GM18498 (cell line): ENCODE data around the gene CACNA1B.
"Not testable (repeated sequence)": the region's sequence is repeated elsewhere in the genome, so short reads cannot be mapped to it uniquely, and the experiment has no call there.

Experiments used
- ATAC-seq: cut with Tn5 transposase; IDR thresholded peaks from one replicate; pipeline ENCODE4 v1.9.1; 2021; ENCODE audit warnings: mild to moderate bottlenecking, moderate library complexity; ENCODE audit not compliant: unreplicated experiment

The CACNA1B gene

DNA sequence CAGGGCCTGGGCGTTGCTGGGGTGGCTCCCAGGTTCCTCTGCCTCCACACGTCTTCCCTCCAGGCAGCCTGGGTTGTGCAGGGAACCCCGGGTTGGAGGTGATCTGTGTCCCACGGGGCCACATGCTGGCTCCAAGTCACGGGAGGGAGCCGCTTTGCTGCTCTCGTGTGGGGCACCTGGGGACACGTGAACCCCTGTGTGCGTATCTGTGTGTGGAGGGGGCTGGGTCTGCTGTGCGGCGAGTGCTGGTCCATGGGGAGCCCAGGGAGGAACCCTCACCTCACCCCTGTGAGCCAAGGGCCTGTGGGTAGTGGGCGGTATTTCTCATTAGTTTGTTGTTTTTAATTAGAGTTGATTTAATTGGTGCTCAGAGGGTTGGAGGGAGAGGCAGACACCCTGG lies 7.5 kb downstream of the CACNA1B start:
- not testable (repeated sequence) for ATAC-seq

DNA sequence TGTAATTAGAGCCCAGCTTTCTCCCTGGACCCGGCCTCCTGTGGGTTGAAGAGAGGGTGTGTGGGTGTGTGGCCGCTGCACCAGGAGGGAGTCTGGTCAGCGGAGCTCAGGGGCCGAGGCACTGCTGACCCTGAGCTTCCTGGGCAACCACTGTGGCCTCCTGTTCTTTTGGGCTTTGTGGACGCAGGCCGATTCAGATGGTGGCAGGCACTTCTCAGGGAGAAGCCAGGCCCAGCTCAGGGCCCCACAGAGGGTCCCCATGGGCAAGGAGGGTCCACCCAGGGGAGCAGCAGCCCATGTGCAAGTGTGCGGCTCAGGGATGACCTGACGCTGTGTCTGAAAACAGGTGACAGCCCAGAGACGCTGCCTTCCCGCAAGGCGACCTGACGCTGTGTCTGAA lies 11.0 kb downstream of the CACNA1B start:
- not testable (repeated sequence) for ATAC-seq

DNA sequence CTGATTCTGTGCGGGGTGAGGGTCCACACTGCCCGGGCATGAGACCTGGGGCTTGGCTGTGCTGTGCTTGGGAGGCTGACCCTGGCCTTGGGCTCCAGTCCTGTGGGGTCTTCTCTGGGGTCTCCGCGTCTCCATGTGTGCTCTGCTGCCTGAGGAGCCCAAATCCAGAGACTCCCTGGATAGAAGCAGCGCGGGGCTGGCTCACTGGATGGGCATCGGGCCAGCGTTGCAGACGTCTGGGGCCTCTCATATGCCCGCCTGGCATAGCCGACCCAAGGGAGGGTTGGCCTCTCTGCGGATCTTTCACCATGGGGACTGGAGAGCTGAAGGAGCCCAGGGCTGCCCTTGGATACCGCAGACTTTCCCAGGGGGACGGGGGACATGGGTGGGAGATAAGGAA lies 12.4 kb downstream of the CACNA1B start:
- not testable (repeated sequence) for ATAC-seq

DNA sequence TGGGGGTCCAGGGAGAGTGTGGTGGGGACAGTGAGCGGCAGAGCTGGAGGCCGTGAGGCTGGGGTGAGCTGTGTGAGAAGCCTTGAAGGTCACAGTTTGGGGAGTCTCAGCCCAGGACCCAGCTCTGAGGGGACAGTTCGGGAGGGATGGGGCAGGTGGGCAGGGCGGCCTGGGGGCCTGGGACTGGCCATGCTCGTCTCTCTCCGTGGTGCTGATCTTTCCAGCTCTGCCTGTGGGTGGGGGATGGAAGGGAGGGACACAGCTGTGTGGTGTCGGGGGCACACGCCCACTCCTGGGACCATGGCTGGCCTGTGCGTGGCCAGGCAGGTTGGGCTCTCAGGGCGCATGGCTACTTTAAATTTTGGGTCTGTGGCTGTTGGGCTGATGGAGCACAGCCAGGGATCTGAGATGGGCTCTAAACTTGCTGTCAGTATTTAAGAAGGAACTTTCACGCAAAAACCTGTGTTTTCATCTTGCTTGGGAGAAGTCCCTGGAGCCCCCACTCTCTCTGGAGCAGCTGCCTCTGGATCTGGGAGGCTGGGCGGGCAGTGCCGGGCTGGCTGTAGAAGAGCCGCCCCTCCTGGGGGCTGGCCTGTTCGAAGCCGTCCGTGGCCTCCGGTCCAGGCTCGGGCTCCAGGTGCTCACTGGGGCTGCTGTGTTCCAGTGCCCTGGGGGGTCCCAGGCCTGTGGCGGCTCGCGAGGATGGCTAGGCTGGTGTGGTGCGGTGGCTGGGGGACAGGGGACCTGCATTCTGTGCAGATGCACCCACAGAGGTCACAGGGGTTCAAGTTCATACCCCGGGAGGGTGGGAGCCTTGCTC lies 13.4 kb downstream of the CACNA1B start:
- not testable (repeated sequence) for ATAC-seq

DNA sequence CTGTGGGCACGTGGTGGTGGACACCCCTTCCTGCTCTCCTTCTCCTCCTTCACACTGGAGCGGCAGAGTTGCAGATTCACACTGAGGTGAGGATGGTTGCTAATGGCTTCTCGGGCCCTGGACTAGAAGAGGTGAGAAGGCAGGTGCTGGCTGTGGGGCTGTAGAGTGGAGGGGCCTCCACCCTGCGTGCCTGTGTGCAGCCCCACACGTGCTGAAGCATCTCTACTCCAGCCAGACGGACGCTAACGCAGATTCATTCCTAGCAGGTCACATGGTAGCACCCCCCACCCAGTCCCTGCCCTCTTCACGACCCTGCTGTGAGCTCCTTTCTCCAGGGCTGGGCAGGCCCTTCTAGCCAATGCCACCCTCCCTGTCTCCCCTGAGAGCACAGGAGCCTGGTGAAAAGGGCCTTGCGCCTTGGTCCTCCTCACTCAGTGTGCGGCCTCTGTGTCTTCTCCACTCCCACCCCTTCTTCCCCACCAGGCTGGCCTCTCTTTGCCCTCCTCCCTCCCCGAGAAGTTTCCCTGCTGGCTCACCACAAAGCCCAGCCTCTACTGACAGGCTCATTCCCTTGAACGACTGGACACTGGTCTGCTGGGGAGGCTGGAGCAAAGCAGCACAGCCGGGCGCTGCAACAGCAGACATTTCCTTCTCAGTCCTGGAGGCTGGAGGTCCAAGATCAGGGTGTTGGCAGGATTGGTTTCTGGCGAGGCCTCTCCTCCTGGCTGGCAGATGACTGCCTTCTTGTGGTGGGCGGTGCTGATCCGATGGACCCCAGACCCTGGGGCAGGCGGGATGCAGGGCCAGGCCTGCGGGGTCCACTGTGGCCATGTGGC lies 14.2 kb downstream of the CACNA1B start:
- no peak for ATAC-seq

DNA sequence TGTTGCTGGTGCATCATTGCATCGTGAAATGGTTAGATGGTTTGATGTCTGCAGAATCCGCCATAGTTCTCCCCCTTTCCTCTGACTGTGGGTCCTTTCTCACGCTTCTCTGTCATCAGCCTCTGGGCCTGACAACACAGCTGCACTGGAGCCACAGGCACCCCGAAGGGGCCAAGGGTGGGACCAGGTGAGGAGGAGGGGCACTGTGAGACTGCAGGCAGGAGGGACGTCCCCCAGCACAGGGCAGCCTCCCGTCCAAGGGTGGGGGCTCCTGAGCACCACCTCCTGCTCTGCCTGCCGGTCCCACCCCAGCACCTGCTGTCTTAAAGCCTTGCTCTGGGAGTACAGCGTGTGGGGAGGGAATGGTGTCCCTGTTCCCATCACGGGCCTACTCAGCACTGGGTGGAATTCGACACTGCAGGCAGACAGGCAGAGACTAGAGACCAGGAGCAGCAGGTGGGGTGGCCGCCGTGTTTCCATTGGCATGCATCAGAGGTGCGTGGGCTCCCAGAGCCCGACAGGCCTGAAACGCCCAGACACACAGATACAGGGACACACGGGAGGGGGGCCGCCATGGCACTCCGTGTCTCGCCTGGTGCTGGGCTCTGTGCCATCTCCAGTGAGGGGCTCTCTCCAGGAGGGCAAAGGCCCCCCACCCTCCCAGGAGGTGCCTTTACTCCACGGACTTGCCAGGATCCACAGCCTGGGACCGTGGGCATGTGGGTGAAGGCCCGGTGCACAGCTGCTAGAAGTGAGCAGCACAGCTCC lies 15.0 kb downstream of the CACNA1B start:
- no peak for ATAC-seq

DNA sequence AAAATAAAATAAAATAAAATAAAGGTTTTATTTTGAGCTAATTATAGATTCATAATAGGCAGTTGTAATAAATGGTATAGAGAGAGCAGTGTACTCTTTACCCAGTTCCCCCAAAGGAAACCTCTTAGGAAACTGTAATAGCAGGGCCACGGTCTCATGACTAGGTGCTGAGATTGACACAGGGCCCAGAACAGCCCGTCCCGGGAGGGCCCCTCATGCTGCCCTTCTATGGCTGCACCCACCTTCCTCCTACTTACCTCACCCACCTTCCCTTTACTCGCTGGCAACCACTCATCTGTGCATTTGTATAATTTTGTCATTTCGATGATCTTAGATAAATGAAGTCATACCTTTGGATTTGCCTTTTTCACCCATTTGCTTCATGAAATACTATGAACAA lies 16.1 kb downstream of the CACNA1B start:
- no peak for ATAC-seq

DNA sequence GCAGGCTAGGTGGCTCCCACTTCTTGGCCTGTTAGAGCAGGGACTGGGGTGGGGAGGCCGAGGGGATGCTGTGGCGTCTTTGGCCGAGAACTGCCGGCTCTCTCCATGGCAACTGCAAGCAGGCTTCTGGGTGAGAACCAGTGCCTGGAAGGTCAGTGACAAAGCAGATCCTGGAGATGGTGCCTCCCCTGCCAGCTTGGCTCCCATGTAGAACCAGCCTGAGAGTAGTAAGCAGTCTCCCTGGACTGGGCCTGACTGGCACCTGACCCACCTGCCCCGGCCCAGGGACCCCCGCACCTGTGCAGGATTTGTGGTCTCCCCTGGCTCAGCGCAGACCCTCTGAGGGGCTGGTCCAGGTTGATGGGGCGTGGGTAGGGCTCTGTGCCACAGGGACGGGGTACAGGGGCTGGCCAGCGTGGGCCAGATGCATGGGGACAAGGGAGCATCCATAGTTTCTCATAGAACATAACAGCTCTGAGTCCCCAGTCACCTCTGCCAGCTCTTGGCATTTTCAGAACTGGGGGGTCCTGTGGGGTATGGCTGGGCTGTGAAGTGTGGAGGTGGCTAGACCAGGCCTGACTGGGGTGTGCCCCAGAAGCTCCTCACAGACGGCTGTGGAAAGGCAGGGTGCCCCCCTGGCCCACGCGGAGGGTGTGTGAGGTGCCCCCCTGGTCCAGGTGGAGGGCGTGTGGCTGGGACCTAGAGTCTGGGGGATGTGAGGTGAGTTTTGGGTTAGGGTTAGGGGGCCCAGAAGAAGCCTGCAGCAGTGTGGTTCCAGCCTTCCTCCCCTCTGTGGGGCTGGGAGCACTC lies 22.2 kb downstream of the CACNA1B start:
- ATAC-seq: no peak

DNA sequence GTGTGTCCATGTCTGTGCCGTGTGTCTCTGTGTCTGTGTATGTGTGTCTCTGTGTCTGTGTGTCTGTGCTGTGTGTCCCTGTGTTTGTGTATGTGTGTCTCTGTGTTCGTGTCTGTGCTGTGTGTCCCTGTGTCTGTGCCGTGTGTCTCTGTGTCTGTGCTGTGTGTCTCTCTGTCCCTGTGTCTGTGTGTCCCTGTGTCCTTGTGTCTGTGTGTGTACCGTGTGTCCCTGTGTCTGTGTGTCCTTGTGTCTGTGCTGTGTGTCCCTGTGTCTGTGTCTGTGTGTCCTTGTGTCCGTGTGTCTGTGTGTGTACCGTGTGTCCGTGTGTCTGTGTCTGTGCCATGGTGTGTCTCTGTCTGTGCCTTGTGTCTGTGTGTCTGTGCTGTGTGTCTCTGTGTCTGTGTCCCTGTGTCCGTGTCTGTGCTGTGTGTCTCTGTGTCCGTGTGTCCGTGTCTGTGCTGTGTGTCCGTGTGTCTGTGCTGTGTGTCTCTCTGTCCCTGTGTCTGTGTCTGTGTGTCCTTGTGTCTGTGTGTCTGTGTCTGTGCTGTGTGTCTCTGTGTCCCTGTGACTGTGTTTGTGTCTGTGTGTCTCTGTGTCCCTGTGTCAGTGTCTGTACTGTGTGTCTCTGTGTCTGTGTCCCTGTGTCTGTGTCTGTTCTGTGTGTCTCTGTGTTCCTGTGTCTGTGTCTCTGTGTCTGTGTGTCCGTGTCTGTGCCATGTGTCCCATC lies 23.2 kb downstream of the CACNA1B start:
- ATAC-seq: no peak

DNA sequence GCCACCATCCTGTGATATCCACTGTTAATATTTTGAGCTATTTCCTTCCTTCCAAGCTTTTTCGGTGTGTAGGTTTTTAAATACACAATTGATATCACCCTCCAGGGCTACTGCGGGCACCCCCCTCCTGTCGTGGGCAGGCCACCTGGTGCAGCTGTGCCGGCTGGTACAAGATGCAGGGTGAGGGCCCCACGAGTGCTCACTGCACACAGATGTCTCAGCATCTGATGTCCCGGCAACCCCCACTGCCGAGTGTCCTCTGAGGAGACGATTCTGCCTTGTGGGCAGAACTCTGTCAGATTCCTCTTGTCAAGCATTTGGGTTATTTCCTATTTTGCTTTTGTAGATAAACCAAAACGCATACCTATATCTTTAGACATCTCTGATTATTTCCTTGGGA lies 25.1 kb downstream of the CACNA1B start:
- no peak for ATAC-seq

DNA sequence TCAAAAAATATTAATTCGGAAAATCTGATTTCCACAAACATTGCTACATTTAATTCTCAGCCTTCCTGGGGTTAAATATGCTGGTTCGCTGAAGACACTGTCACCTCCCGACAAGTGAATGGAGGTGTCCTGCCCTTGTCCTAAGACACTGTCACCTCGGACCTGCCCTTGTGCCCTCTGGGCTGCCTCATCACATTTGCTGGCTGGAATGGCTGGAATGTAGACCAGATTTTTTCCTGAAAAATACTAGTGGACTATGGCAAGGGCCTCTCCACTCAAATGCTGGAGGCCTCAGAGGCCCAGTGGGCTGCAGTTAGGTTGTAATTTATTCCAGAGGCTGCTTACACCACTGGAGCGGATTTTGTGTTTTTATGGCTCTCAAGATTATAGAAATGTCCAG lies 28.2 kb downstream of the CACNA1B start:
- no peak for ATAC-seq

DNA sequence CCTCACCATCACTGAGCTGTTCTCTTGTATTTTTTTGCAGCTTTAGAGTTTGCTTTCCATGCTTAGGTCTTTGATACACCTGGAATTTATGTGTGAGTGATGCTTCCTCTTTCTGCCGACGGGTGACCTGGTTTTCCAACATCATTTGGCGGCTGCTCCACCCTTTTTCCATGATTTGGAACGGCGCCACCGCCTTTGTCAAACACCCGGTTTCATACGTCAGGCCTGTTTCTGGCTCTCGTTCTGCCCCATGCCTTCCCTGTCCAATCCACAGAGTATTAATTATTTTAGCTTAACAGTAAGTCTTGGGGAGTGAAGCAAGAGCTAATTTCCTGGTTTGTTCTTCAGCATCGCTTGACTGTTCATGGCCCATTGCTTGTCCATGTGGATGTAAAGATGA lies 30.2 kb downstream of the CACNA1B start:
- no peak for ATAC-seq

DNA sequence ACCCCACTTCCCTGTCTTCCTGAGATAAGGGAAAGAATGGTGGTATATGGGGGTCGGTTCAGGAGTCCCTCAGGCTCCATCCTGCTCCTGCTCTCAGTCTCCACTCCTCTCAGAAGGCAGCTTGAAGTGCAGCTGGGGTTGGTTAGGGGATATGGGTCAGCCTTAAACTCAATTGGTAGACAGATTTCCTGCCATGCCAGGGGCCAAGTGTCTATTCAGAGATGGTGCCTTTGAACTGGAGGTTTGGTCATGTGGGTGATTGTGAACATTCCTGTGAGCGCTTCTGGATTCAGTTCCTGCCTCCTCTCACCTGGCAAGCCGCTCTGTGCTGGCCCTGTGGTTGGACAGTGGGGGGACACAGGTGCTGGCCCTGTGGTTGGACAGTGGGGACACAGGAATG lies 35.1 kb downstream of the CACNA1B start:
- ATAC-seq: no peak

DNA sequence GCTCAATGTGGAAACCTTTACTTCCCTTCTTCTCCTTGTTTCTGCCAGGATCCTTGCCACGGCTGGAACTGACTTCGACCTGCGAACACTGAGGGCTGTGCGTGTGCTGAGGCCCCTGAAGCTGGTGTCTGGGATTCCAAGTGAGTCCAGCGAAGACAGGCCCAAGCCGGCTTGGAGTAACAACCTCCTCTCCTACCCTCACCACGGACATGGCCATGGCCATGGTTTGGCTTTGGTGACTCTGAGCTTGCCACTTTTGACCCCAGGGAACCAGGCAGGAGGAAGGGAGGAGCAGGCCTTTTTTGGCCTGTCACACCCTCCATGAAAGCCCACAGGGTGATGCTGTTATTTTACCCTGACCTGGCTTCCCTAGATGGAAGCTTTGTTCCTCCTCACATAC lies 35.5 kb downstream of the CACNA1B start:
- no peak for ATAC-seq

DNA sequence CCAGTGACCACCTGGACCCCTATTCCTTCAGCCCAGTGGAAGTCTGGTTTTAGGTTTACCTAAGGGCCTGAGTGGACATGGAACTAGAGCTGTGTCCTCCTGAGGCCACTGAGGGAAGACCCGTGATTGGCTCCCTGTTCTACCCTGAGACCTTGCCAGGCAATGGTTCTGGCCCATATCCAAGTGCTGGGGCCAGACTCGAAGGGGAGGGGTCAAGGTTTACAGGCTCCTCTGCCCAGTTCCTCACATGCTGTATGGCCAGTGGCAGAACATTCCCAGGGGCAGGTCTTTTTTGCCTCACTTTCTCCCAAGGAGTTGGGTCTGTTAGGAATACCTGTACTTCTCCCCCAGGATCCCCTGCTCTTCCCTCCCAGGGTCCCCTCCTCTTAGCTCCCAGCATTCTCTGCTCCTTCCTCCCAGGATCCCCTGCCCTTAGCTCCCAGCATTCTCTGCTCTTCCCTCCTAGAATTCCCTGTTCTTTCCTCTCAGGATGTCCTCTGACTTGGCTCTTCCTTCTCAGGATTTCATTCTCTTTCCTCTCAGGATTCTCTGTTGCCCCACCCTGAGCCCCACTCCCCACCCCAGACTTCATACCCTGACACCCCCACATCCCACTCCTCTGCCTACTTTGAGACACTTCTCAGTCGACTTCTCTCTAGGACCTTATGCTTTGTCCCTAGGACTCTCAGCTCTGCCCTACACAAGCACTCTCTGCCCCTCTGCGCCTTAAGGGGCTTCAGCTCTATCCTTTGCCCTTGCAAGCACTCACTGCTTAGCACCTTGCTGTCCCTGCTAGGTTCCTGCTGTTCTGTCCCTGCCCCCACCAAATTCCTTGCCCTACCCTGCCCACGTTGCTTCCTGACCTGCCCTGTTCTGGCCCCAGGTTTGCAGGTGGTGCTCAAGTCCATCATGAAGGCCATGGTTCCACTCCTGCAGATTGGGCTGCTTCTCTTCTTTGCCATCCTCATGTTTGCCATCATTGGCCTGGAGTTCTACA lies 36.5 kb downstream of the CACNA1B start:
- no peak for ATAC-seq

DNA sequence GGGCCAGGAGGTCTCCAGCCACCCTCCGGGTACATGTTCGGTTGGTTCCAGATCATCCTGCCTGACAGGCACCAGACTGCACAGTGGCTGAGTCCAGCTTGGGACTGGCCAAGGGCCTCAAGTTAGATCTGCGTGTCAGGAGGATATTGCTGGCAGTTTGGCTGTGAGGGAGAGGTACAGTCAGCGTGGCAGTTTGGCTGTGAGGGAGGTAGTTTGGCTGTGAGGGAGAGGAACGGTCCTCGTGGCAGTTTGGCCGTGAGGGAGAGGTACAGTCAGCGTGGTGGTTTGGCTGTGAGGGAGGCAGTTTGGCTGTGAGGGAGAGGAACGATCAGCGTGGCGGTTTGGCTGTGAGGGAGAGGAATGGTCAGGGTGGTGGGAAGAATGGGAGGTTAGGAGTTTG lies 39.0 kb downstream of the CACNA1B start:
- ATAC-seq: no peak

DNA sequence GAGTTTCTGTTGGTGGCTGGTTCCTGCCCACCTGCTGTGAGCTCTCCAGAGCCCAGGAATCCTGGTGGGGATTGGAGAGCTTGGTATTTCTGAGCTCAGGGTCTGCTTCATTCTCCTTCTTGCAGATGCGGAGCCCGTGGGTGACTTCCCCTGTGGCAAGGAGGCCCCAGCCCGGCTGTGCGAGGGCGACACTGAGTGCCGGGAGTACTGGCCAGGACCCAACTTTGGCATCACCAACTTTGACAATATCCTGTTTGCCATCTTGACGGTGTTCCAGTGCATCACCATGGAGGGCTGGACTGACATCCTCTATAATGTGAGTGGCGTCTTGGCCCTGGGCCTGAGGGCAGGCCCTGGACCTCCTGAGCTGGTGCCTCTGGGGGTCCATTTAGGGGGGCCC lies 39.5 kb downstream of the CACNA1B start:
- no peak for ATAC-seq

DNA sequence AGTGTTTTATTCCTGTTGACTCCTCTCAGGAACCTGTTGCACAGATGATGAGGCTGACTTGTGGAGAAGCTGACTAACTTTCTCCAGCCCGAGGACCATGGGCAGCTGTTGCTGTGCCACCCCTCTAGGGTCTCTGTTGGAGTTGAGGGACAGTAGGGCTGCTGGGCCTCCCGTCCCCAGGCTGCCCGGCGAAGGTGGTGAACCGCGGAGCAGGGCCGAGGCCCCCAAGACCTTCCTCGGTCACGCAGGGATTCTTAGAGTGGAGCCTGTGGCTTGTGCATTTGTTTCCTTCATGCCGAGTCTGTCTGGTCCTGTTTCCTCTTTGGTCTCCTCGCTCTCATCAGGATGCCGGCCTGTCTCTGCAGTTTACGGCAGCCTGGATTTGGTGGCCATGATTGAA lies 40.2 kb downstream of the CACNA1B start:
- no peak for ATAC-seq
